SU-DHL-6 (cell line): Measurements from ENCODE around the gene CRACR2A.

ENCODE experiments used
- CTCF ChIP-seq: fragments of 200-600 bp; sonication (generic); IDR thresholded peaks from one replicate; pipeline ENCODE4 v1.5.1; 2017; ENCODE audit warnings: antibody characterized with exemption, mild to moderate bottlenecking, low read length, moderate library complexity; ENCODE audit not compliant: insufficient read depth, poor library complexity, severe bottlenecking
- EZH2phosphoT487 ChIP-seq: fragments of 200-600 bp; sonication (generic), shearing (Covaris generic); conservative IDR thresholded peaks from 2 replicates; pipeline ENCODE4 v1.6.1; 2018; ENCODE audit warnings: mild to moderate bottlenecking, antibody characterized with exemption, low read length, moderate library complexity, mixed read lengths

- TF ChIP-seq CTCF (no peak), EZH2phosphoT487 (no peak)
Observed at GRCh38 chr12:3604748-3605586, 147.9 kb downstream of the CRACR2A start.
